Chondrocyte (in vitro differentiated cells): Measurements from ENCODE around the gene CD55. TPM values are rescaled to one million over a fixed set of nuclear protein-coding genes. Genes with fewer than 3 reads are reported as not detected.
"Not testable (repeated sequence)": the region's sequence is repeated elsewhere in the genome, so short reads cannot be mapped to it uniquely, and the experiment has no call there.

Experiments used
- DNase-seq: peaks from one replicate; pipeline ENCODE4 v3.0.0; 2021; ENCODE audit warnings: mixed read lengths, low spot score
- H3K27ac Mint-ChIP-seq: one replicate; pipeline ENCODE4 v1.8.0; 2021; ENCODE audit warnings: mild to moderate bottlenecking, moderate library complexity, mixed read lengths; ENCODE audit not compliant: unreplicated experiment
- H3K27me3 Mint-ChIP-seq: 2 replicates; pipeline ENCODE4 v1.8.0; 2021; ENCODE audit warnings: low read depth, mixed read lengths
- H3K36me3 Mint-ChIP-seq: 2 replicates; pipeline ENCODE4 v1.8.0; 2021; ENCODE audit warnings: low read depth, mixed read lengths
- H3K4me1 Mint-ChIP-seq: 2 replicates; pipeline ENCODE4 v1.8.0; 2021; ENCODE audit warnings: low read depth, mild to moderate bottlenecking, mixed read lengths
- H3K4me3 Mint-ChIP-seq: one replicate; pipeline ENCODE4 v1.8.0; 2021; ENCODE audit warnings: mild to moderate bottlenecking, moderate library complexity, mixed read lengths; ENCODE audit not compliant: unreplicated experiment
- H3K9me3 Mint-ChIP-seq: 2 replicates; pipeline ENCODE4 v1.8.0; 2021; ENCODE audit warnings: low read depth, mixed read lengths
- CTCF ChIP-seq: fragments of 200-600 bp; sonication (generic); IDR thresholded peaks from 2 replicates; pipeline ENCODE4 v1.5.0; 2021; ENCODE audit warnings: antibody characterized with exemption, mild to moderate bottlenecking, moderate library complexity
- total RNA-seq: library from RNA; stranded (reverse); gene quantifications from 3 replicates; pipeline ENCODE4 v1.2.1, GENCODE V29; 2021

The CD55 gene
- total RNA-seq, 1 donor from 2014 or later: 4.7 TPM

- peaks cover 51% of the 10 kb centered on the region for H3K27me3 Mint-ChIP-seq
- peaks cover 8% of the 10 kb centered on the region for H3K4me1 Mint-ChIP-seq
- H3K27ac Mint-ChIP-seq: no peak overlapping the region
- no peaks in the 10 kb centered on the region for H3K9me3 Mint-ChIP-seq
- H3K36me3 Mint-ChIP-seq: no peaks in the 10 kb centered on the region
- no peak overlapping the region for H3K4me3 Mint-ChIP-seq
- DNase-seq: no peak
- no peak for TF ChIP-seq CTCF
Measured at GRCh38 chr1:207316622-207317391, 4.7 kb upstream of the CD55 start.

- no peak overlapping the region for H3K4me3 Mint-ChIP-seq
Measured at GRCh38 chr1:207317561-207317960, 3.9 kb upstream of the CD55 start.

GRCh38 chr1:207318072-207318619 is 3.3 kb upstream of the CD55 start:
- no peak for TF ChIP-seq CTCF
- H3K36me3 Mint-ChIP-seq: no peaks in the 10 kb centered on the region
- no peak overlapping the region for H3K27ac Mint-ChIP-seq
- peaks cover 47% of the 10 kb centered on the region for H3K27me3 Mint-ChIP-seq
- peaks cover 14% of the 10 kb centered on the region for H3K4me1 Mint-ChIP-seq
- H3K4me3 Mint-ChIP-seq: no peak overlapping the region
- no peaks in the 10 kb centered on the region for H3K9me3 Mint-ChIP-seq
- DNase-seq: no peak

More at GRCh38 chr1:207317561-207317960, 3.9 kb upstream of the CD55 start:
- Mint-ChIP-seq H3K36me3 (no peaks in the 10 kb centered on the region), H3K9me3 (no peaks in the 10 kb centered on the region), H3K27me3 (peaks cover 49% of the 10 kb centered on the region), H3K4me1 (peaks cover 14% of the 10 kb centered on the region), H3K27ac (no peak overlapping the region)
- TF ChIP-seq CTCF: no peak
- DNase-seq: no peak

- DNase-seq: no peak
- Mint-ChIP-seq H3K27me3 (peaks cover 47% of the 10 kb centered on the region), H3K9me3 (no peaks in the 10 kb centered on the region), H3K4me3 (no peak overlapping the region), H3K27ac (no peak overlapping the region), H3K36me3 (no peaks in the 10 kb centered on the region), H3K4me1 (peaks cover 14% of the 10 kb centered on the region)
- TF ChIP-seq CTCF: no peak
Measured at GRCh38 chr1:207319199-207319598, 2.3 kb upstream of the CD55 start.

GRCh38 chr1:207320105-207320504 is 1.4 kb upstream of the CD55 start:
- DNase-seq, H3K27ac Mint-ChIP-seq, H3K4me3 Mint-ChIP-seq, H3K9me3 Mint-ChIP-seq, H3K36me3 Mint-ChIP-seq: not testable (repeated sequence)
- peaks cover 41% of the 10 kb centered on the region for H3K27me3 Mint-ChIP-seq
- H3K4me1 Mint-ChIP-seq: peaks cover 14% of the 10 kb centered on the region
